ENCODE results near the gene NUBP2.

NUBP2 gene

GRCh38 chr16:1782408-1783264 is at the start of gene NUBP2, which contains the start of gene SPSB3:
Gene NUBP2, plus strand, starts transcription at chr16:1782960. Its CDS starts 61 bp downstream, at chr16:1783021.
Gene SPSB3, minus strand, starts transcription at chr16:1782571. Its CDS starts 1,088 bp downstream, at chr16:1781483.
- intact Hi-C loops (cut with DNase I): no loop called here

GRCh38 chr16:1734123-1734522 is 48.6 kb upstream of the NUBP2 start:
- DNase-seq: no peak
- intact Hi-C loops (cut with DNase I): no loop called here

More at GRCh38 chr16:1782408-1783264, at the start of gene NUBP2, which contains the start of gene SPSB3:
- DNase-seq: peak; percentile 100

GRCh38 chr16:1734816-1735215 is 47.9 kb upstream of the NUBP2 start:
- no peak for DNase-seq
- intact Hi-C loops (cut with DNase I): no loop called here

GRCh38 chr16:1740234-1740633 is 42.5 kb upstream of the NUBP2 start:
- intact Hi-C loops (cut with DNase I): no loop called here
- DNase-seq: no peak

GRCh38 chr16:1740781-1741490 is 41.8 kb upstream of the NUBP2 start:
- no peak for DNase-seq
- intact Hi-C loops (cut with DNase I): no loop called here

- no peak for DNase-seq
- intact Hi-C loops (cut with DNase I): no loop called here
Measured at GRCh38 chr16:1741553-1742165, 41.1 kb upstream of the NUBP2 start.

- DNase-seq: no peak
- intact Hi-C loops (cut with DNase I): no loop called here
Measured at GRCh38 chr16:1743376-1744337, 39.1 kb upstream of the NUBP2 start.

GRCh38 chr16:1744338-1744840 is 38.4 kb upstream of the NUBP2 start:
- intact Hi-C loops (cut with DNase I): no loop called here
- no peak for DNase-seq

GRCh38 chr16:1745181-1745899 is 37.4 kb upstream of the NUBP2 start:
- no peak for DNase-seq
- intact Hi-C loops (cut with DNase I): no loop called here

- intact Hi-C loops (cut with DNase I): no loop called here
- DNase-seq: no peak
Measured at GRCh38 chr16:1745900-1746692, 36.7 kb upstream of the NUBP2 start.

- intact Hi-C loops (cut with DNase I): no loop called here
- no peak for DNase-seq
Measured at GRCh38 chr16:1746693-1747195, 36.0 kb upstream of the NUBP2 start.

- no peak for DNase-seq
- intact Hi-C loops (cut with DNase I): no loop called here
Measured at GRCh38 chr16:1747934-1748333, 34.8 kb upstream of the NUBP2 start.

- intact Hi-C loops (cut with DNase I): no loop called here
- no peak for DNase-seq
Measured at GRCh38 chr16:1749152-1750117, 33.3 kb upstream of the NUBP2 start.

GRCh38 chr16:1751946-1752345 is 30.8 kb upstream of the NUBP2 start:
- DNase-seq: no peak
- intact Hi-C loops (cut with DNase I): no loop called here

GRCh38 chr16:1752853-1753252 is 29.9 kb upstream of the NUBP2 start:
- intact Hi-C loops (cut with DNase I): no loop called here

GRCh38 chr16:1754204-1754603 is 28.6 kb upstream of the NUBP2 start:
- peak in 3 of 42 donors; percentile 26 to 60 (median 28) for DNase-seq
- intact Hi-C loops (cut with DNase I): no loop called here

More at GRCh38 chr16:1752853-1753252, 29.9 kb upstream of the NUBP2 start:
- DNase-seq: no peak
